ENCODE measurements around the gene ZNF154.
"Not testable (repeated sequence)": the region's sequence is repeated elsewhere in the genome, so short reads cannot be mapped to it uniquely, and the experiment has no call there.

The ZNF154 gene

GRCh38 chr19:57708641-57709361 is at the start of gene ZNF154:
ZNF154 (minus strand) TSS chr19:57709204; CDS start chr19:57708971, 233 bp downstream.
- no peak for DNase-seq

DNA sequence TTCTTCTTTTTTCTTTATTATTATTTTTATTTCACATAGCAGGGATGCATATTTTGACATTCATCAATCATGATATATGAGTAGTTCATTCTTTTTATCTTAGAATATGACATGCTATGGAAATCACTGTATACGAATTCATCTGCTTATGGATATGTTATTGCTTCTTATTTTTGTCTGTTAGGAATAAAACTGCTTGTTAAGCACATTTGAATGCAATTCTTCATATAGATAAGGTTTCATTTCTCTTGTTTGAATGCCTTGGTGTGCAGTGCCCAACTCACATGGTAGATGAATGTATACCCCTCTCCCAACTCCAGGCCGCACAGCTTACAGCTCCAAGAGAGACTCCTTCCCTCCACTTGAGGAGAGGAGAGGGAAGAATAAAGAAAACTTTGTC is 48.9 kb upstream of the ZNF154 start:
- no peak for DNase-seq

GRCh38 chr19:57755031-57755430 is 46.0 kb upstream of the ZNF154 start:
- no peak for DNase-seq

- DNase-seq = no peak
Observed at GRCh38 chr19:57754091-57754673, 45.2 kb upstream of the ZNF154 start.

DNA sequence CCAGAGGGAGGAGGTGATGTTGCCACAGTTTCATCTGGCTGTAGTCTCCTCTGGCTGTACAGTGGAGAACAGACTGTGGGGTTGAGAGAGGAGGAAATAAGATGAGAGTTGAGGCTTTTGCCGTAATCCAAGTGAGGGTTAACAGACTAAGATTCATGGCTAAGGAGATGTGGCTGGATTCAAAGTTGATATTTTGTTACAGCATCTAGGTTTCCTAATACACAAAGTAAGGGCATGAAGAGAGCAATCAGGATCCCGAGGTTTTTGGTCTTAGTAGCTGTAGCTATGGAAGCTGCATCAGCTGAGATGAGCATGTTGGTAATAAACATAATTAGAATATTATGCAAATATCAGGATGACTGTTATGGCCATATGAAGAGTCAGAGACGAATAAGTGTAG is 39.0 kb upstream of the ZNF154 start:
- DNase-seq = no peak

DNA sequence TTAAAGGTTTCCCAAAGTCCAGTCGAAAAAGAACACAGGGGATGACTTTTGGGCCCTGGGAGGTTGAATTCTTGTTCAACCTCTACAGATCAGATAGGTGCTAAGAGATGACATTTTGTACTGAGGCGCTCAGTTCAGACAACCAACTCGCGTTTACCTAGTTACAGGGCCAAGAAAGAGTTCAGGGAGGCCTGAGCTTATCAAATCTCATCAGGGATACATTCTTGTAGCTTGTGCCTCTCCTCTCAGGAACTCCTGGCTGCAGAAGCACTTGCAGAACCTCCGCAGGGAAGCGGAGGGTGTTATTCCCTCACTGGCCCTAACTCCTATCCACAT is 38.4 kb upstream of the ZNF154 start:
- DNase-seq = no peak

DNA sequence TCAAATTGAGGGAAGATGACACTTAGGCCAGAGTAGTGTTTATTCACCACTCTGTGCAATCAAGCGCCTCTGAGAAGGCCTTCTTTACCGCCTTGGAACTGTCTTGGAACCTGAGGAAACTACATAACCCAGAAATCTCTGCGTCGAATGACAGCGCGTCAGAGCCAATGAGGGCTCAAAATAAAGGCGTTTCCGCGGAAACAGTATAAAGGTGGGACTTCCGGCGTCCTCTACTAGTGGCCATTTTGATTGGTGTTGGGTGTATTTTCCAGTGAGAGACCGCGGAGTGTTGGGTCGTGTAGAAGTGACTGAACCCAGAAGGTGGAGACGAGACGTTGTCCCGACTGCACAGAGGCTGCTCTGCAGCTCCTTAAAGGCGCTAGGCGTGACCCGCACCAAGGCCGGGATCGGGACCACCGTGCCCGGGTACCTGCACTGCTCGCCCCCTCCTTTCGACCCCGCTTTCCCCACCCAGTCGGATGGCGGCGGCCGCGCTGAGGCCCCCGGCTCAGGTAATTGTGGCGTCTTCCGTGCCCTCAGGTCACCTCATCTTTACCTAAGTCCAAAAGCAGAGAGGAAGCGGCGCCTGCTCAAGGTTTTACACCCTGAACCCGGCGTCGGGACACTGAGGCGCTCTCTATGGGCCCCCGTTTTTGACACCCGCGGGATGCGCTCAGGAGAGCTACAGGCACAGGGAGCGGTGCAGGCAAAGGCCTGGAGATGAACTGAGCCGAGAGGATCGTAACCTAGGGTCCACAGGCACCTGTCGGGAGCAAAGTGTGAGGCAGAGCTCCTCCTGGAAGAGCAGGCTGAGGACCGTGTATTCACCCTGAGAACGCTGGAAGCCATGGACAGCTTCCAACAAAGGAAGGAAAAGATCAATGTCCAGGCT is 37.8 kb upstream of the ZNF154 start, which contains the start of gene ZNF776:
ZNF776 (plus strand) TSS at position 236 of the 892 bp plus-strand sequence; CDS start at position 480, 244 bp downstream.
- peak; percentile 93 for DNase-seq

DNA sequence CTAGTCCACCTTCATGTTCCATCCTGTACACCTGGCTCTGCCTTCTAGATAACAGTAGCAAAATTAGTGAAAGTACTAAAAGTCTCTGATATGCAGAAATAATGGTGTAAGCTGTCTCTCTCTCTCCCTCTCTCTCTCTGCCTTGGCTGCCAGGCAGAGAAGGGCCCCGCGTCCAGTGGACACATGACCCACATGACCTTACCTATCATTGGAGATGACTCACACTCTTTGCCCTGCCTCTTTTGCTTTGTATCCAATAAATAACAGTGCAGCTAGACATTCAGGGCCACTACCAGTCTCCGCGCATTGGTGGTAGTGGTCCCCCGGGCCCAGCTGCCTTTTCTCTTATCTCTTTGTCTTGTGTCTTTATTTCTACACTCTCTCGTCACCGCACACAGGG is 29.8 kb upstream of the ZNF154 start:
- not testable (repeated sequence) for DNase-seq

- DNase-seq = not testable (repeated sequence)
Observed at GRCh38 chr19:57738320-57738719, 29.3 kb upstream of the ZNF154 start.

- DNase-seq = no peak
Observed at GRCh38 chr19:57720878-57721277, 11.9 kb upstream of the ZNF154 start.

DNA sequence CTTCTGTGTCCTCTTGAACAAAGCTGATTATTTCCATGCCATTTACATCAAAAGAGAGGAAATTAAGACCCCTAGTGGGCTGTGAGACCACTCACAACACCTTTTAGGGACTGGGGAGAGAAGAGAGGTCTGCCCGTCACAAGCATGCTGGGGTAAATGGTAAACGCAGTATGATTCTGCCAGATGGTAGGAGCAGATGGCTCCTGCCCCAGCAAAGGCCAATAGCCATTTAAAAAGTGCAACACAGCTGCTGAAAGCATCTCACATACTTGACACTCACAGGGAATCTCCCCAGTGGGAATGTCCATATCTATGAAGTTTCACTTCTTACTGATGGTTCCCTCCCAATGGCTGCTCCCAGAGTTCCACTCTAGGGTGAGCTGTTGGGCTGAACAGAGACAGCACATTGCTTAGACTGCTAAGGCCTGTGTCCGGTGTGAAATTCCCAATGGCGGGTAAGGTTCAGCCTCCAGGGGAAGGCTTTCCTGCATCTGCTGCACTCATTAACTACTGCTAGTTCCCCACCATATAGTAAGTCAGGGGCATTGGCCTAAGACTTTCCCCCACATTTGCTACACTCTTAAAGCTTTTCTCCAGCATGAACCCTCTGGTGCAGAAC is 11.0 kb upstream of the ZNF154 start:
- no peak for DNase-seq

DNA sequence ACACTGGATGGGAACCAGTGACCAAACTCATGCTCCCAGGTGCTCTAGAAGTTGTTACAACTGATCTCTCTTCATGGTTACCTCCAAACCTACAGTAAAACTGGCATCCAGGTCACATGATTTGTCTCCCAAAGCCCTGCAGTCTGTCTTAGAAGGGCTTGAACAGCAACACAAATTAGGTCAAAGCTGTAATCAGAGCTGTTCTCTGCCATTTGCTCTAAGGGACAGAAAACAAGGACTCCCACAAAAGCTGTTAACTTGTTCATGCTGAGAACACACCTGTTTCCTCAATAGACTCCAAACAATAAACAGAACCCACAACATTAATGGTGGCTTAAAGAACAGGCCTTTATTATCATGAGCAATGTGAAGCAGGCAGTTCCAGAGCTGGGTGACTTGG is 10.4 kb upstream of the ZNF154 start:
- no peak for DNase-seq

DNA sequence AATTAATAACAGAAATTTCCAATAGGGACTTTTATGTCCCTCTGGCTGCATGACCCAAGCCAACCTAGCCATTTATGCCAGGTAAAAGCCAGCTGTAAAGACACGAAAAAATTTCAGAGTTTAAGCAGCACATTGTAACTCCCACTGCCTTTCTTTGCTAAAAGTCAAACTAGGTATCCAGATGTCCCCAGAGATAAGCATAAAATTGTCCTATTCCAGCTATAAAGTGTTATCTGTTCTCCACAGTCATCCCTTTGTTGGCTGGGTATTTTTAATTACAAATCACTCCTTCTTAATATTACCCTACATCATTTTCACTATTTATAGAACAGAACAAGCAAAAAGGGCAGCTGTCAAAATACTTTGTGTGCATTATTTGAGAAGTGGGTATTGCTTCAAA is 3.2 kb upstream of the ZNF154 start:
- no peak for DNase-seq

GRCh38 chr19:57709616-57710015 is 612 bp upstream of the ZNF154 start:
- DNase-seq = no peak

DNA sequence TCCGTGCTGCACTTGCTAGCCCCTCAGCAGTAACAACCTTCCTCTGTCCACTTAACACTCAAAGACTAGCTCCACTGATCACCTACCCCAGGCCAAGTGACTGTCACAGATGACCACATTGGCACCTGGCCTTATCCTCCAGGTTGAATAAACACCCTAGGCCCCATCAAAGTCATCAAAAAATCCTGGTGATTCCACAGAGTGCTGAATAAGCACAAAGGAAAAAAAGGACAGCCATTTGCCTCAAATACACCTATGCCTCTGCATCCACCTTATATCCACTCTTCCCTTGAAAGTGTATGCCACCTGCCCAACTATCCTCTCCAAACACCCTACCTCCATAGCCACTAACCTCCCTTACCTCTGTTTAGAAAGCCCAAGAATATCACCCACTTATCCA is 2.7 kb downstream of the ZNF154 start:
- DNase-seq = no peak

DNA sequence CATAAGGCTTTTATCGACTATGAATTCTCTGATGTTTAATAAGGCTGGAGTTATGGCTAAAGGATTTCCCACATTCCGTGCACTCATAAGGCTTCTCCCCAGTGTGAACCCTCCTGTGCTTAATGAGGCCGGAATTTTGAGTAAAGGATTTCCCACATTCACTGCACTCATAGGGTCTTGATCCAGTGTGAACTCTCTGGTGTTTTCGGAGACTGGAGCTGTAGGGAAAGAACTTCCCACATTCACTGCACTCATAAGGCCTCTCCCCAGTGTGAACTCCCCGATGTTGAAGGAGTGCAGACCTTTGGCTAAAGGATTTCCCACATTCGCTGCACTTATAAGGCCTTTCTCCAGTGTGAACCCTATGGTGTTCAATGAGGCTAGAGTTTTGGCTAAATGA is 7.4 kb downstream of the ZNF154 start:
- no peak for DNase-seq

- no peak for DNase-seq
Observed at GRCh38 chr19:57689750-57690149, 19.3 kb downstream of the ZNF154 start.

DNA sequence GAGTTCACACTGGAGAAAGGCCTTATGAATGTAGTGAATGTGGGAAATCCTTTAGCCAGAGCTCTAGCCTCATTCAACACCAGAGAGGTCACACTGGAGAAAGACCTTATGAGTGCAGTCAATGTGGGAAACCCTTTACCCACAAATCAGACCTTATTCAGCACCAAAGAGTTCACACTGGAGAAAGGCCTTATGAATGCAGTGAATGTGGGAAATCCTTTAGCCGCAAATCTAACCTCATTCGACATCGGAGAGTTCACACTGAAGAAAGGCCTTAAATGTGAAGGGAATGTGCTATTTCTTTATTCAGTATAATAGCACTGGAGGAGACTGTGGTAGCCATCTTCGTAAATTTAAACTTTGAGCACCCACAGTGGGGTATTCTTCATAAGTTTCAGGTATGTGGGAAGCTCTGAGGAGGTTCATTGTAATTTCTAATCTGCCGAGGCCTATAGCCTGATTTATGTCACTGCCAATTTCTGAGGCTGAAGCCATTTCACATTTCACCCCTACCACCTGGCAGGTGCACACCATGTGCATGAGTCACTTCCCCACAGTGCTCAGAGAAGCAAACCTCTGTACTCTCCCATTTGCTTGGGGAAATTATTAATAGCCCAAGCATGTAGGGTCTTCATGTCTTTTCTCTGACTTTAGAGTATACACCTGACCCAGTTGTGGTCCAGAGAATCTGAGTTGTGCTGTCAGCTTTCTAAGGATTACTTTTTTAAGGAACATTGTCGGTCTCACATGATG is 20.8 kb downstream of the ZNF154 start:
- no peak for DNase-seq

DNA sequence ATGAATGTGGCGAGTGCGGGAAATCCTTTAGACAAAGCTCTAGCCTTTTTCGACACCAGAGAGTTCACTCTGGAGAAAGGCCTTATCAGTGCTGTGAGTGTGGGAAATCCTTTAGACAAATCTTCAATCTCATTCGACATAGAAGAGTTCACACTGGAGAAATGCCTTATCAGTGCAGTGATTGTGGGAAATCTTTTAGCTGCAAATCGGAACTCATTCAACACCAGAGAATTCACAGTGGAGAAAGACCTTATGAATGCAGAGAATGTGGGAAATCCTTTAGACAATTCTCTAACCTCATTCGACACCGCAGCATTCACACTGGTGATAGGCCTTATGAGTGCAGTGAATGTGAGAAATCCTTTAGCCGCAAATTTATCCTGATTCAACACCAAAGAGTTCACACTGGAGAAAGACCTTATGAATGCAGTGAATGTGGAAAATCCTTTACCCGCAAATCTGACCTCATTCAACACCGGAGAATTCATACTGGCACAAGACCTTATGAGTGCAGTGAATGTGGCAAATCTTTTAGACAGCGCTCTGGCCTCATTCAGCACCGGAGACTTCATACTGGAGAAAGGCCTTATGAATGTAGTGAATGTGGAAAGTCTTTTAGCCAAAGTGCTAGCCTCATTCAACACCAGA is 21.5 kb downstream of the ZNF154 start:
- no peak for DNase-seq

GRCh38 chr19:57686727-57687126 is 22.3 kb downstream of the ZNF154 start:
- DNase-seq = no peak

GRCh38 chr19:57682226-57682766 is 26.7 kb downstream of the ZNF154 start:
- no peak for DNase-seq

DNA sequence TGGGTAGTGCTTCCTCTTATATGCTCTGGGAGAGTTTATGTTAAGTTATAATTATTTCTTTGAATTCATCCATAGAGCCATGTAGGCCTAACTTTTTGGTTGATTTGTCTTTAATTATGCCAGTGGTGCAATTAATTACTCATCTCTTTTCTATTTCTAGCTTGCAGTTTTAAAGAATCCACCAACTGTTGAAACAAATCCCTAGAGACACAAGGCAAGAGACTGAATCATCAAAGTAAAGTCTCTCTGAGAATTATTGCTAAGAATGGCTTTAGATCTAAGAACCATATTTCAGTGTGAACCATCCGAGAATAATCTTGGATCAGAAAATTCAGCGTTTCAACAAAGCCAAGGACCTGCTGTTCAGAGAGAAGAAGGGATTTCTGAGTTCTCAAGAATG is 33.1 kb downstream of the ZNF154 start:
- no peak for DNase-seq

Data from NCI-H1105 treated with DMSO at 0.1 percent for 48 hours (cell line).